GM19193 (cell line): ENCODE data around the gene PDE2A.

ENCODE experiments used
- POLR2A ChIP-seq: IDR thresholded peaks from 4 replicates; pipeline ENCODE4 v1.6.1; 2011; ENCODE audit not compliant: insufficient read depth, insufficient read length; ENCODE audit errors: extremely low read depth

Gene PDE2A

DNA sequence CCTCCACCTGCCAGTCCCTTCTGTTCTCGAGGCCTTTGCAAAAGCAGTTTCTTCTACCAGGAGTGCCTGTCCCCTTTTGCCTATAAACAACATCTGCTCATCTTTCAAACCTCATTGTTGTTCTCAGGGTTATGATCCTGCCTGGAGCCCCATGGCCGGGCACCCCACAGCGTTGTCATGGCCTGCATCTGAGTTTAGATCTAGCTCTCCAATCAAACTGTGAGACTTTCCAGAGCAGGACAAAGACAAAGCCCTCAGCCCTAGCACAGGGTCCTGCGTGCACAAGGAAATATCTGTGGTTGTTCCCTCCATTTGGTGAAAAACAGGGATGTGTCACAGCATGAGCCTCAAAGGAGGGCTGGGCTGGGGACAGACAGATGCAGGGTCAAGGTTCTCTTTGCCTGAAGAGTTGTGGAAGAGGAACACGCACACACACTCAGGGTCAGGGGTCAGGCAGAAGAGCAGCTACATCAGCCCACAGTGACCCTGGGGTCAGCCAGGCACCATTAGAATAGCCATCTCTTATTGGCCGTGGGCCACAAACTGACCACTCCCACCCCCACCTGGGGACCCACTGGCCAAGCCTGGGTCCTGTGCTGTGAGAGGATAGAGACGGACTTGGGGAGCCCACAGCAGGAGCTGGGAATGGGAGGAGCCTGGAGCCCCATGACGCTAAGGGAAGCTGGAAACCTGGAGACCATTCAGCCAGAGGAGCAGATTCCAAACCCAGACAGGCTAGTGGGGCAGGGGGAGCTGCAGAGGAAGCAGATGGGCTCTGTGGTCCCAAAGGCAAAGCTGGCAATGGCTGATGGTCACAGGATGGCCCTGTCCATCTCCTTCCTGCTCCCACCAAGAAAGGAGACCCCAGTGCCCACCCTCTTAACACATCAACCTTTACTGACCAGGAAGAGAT, 99.4 kb downstream of the PDE2A start:
- TF ChIP-seq POLR2A: no peak

DNA sequence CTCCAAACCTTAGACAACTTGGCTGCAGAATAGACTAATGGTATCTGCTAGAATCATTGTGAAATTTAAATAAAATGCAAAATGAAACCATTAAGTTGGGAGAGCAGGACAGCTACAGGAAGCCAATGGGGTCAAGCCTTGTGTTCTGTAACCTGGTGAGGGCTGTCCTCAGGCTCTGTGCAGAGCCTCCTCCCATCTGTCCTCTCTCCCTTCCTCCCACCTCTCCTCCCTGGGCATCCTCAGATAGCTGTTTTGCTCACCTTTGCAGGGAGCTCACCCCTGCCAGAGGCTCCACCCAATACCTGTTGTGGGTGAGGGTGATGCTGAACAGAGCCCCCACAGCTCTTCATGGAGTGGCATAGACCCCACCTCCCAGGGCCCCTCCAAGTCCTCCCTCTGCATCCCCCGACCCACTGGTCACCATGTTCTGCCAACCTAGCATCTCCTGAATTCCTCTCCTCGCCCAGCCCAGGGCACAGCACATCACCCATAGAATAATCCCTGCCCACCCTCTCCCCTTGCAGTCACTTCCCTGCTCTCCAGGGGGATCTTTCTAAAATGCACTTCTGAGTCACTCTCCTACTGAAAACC, 100.3 kb downstream of the PDE2A start:
- TF ChIP-seq POLR2A: no peak

DNA sequence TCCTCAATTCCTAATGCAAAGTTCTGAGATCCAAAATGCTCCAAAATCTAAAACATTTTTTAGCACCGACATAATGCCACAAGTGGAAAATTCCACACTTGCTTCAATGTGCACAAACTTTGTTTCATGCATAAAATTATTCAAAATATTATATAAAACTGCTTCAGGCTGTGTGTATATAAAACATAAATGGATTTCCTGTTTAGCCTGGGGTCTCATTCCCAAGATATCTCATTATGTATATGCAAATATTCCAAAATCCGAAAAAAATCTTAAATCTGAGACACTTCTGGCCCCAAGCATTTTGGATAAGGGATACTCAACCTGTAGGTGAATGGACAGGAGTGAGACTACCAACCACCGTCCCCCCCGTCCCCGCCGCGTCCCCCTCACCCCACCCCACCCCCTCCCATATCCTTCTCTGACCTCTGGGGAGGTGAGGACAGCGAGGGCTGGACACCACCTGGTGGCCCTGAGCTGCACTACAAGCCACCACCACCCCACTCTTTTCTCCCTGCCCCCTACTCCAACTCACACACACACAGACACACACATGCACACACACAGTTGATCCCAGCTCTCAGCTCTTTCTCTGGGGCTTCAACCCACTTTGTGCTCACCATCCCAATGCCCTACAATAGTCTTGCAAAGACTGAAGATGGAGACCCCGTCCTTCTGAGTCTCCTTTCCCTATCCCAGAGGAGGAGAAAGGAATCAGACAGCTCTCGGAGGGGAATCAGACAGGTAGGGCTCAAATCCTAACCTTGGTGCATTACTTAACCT, 101.0 kb downstream of the PDE2A start:
- TF ChIP-seq POLR2A: no peak

DNA sequence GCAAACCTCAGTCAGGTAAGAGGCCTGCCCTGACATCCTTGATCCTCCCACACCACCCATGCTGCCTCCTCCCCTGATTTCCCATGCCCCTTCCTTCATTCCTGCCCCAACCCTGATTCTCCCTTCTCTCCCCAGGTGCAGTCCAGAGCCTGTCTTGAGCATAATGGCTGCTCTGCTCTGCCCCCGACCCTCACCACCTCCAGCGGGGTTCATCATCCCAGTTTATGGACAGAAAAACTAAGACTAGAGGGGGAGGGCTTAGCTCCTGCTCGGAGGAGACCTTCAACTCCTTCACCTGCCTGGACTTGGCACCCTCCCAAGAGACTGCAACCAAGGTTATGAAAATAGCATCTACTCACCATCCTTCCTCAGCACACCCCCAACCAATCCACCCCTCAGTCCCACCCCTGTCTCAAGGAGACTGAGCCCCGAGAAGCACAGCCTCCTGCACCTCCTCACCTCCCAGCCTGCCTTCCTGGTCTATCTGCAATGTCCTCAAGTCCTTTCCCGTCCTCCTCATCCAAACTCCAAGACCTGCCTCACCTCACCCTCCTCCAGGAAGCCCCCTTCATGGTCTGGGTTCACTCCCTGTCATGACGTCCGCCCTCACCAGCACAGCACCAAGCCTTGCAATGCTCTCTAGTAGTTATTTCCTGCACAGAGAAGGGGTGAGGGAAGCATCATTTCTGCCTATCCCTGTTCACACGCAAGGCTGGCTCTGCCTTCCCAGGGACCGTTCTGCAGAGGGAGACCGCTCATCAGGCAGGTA, 103.1 kb downstream of the PDE2A start:
- TF ChIP-seq POLR2A: no peak

DNA sequence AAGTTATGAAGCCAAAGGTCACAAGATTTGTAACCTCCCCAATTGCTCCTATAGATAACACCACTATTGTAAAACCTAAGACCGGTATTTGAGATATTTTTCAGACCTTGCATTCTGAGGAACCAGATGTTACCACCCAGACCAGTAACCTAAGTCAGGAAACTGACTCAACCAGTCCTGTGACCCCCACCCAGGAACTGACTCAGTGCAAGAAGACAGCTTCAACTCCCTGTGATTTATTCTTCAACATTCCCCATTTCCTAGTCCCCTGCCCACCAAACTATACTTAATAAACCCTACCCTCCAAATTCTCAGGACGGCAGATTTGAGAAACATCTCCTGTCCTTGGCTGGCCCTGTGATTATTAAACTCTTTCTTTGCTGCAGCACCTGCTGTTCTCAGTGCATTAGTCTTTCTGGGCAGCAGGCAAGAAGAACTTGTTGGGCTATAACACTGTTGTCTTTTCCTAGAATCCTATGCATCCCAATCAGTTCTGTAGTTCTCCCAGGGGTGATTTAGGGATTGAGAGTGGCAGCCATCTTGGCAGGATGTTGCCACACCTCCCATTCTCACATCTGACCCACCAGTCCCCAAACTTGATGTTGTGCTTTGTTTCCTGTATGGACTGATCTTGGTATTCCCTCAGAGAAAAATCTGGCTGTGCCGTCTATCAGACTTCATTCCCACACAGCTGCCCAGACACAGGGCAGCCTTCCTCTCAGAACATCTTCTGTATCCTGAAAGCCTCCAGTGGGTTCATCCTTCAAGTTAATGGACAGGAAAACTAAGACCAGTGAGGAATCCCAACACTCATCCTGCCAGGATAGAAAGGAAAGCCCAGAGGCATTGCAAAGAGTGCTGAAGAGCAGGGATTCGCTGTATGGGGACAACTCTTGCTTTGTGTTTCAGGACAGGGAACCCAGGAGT, 104.0 kb downstream of the PDE2A start:
- TF ChIP-seq POLR2A: no peak

DNA sequence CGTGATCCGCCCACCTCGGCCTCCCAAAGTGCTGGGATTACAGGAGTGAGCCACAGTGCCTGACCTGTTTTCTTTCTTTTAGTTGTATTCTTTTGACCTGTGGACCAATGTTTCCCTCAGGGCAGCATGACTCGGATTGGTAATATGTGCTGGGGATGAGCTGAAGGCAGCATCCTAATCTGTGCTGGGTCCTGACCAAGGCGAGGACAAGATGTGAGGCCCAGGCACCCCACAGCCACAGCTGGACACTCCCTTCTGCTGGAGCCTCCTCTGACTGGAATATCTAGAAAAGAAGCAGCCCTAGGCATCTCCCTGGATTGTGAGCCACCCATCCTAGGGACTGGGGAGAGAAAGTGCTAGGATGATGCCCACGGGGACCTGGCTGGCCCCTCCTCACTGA, 105.4 kb downstream of the PDE2A start:
- no peak for TF ChIP-seq POLR2A

DNA sequence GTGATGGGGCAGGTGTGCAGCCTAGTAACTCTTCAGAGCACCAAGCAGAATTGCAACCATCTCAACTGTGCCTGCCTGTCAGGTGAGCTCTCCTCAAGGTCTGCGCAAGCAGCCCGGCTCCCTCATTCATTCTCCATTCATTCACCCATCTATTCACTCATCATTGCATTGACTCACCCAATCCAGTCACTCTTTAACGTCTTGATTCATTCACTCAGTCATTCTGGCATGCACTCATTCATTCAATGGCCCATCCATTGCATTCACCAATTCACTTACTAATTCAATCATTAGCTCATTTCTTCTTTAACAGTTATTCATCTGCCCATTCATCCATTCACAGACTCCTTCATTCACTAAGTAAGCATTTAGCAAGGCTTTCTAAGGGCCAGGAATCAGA, 111.8 kb downstream of the PDE2A start:
- no peak for TF ChIP-seq POLR2A

DNA sequence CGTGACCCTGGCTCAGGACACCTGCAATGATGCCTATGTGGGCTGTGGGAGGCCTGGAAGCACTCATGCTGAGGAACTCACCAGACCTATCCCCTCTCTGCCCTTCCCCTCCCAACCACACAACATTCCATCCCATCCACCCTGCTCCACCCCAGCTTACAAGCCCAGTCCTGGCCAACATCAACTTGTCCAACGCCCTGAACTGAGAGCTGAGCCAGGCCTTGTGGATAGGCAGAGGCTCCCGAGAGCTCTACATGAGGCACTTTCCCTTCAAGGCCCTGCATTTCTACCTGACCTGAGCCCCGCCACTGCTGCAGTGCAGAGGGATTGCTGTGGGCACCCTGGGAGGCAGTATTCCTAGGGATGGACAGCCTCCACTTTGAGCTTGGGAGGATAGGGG, 112.4 kb downstream of the PDE2A start:
- no peak for TF ChIP-seq POLR2A

DNA sequence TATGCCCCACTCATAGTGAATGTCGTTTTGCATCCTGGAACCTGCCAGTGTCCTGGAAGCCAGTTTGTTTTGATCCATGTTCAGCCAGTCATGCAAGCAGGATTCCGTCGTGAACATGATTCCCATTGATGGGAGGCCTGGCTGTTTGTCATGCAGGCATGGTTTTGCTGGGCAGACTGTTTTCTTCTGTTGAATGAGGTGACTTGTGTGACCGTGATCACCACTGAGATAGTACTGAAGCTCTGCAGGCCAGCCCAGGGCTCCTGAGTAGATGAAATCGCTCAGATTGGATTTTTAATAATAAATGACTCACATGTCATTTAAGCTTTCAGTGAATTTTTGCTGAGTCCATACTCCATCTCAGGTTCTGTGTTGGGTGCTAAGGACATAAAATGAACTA, 117.8 kb downstream of the PDE2A start:
- TF ChIP-seq POLR2A: no peak

DNA sequence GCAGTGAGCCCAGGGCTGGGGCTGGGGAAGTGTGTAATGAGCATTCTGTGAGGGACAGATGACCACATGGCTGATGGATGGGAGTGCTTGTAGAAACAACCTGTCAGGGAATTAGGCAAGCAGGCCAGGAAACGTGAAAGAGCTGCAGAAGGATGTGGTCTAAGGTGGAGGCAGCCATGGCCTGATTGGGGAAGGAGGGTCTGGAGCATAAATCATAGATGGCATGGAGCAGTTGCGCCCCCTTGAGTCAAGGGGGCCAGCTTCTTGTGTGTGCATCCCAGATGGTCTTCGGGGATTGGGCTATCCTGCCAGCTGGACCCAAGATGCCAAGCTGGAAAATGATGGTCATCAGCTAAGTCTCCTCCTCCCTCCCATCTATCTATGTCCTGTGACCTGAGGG, 120.5 kb downstream of the PDE2A start:
- TF ChIP-seq POLR2A: no peak

DNA sequence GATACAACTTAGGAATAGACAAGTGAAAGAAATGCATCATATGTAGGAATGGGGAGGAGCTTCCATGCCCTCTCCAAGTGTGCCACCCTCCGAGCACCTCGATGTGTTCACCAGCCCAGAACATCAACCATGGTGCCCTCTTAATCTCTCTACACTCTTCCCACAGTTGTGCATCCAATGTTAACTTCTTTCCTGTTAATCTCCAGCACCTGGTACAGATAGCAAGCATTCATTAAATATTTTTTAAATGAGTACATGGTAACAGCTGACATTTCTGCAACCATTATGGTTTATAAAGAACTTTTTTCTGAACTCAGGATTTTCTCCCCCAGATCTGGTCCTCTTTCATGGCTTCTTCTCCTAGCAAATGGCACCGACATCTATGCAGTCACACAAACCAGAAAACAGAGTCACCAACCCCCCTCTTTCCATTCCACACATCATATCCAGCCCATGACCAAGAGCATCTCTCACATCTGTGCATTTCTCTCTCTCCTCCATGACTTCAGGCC, 121.8 kb downstream of the PDE2A start:
- no peak for TF ChIP-seq POLR2A

DNA sequence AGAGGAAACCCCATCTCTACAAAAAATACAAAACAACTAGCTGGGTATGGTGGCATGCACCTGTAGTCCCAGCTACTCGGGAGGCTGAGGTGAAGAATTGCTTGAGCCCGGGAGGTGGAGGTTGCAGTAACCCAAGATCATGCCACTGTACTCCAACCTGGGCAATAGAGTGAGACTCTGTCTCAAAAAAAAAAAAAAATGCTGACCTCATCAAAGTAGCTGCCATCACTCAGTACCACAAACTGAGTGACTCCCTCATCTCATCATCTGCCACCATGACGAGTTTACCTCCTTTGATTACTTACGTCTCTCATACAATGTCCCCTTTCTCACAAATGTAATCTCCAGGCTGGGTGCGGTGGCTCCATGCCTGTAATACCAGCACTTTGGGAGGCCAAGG, 122.7 kb downstream of the PDE2A start:
- TF ChIP-seq POLR2A: no peak

DNA sequence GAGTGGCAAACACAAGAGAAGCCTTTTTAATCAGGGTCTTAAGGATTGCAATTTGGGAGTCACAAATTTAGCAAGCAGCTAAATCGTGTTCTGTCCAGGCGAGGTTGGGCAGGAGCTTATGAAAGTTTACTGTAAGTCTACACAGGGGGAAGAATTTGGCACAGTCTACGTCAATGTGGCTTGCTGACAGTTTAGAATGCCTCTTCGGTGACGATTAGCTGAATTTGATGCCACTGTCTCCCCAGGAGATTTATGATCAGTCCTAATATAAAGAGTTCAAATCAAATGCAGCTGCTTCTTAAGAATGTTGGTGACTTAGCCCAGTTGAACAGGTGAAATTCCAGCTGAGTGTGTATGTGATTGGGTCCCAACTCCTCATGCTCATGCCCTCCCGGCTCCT, 125.8 kb downstream of the PDE2A start:
- TF ChIP-seq POLR2A: no peak

DNA sequence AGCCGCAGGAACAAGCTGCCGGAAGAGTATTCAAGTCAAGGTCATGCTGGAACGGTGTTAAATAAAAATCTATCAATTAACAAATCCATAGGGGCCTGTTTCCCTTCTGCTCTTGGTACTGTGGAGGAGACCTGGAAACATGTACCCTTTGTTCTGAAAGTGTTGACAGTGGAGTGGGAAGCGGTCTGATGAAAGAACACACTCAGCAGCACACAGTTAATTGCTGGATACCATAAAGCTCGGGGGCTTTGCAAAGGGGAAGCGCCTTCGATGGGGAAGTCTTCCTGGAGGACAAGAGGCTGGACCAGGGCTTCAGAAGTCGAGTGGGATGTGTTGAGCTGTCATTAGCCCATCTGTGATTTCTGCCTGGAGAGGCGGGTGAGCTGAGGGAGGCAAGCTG, 127.4 kb downstream of the PDE2A start:
- no peak for TF ChIP-seq POLR2A
